NB4 (cell line): Measurements from ENCODE around the gene C3.

Source experiments
- DNase-seq: peaks from one replicate; pipeline ENCODE4 v3.0.0; 2010; ENCODE audit warnings: low read depth
- H3K4me3 ChIP-seq: one replicate; pipeline ENCODE4 v1.5.1; 2011; ENCODE audit warnings: mild to moderate bottlenecking, low read depth, low read length, moderate library complexity
- CTCF ChIP-seq: IDR thresholded peaks from one replicate; pipeline ENCODE4 v1.5.1; 2012; ENCODE audit warnings: low read depth, low read length
- MAX ChIP-seq: IDR thresholded peaks from 2 replicates; pipeline ENCODE4 v1.6.1; 2011; ENCODE audit warnings: low read depth, low read length
- MYC ChIP-seq: IDR thresholded peaks from 2 replicates; pipeline ENCODE4 v1.6.1; 2011; ENCODE audit warnings: low read depth, low read length
- POLR2A ChIP-seq: IDR thresholded peaks from 2 replicates; pipeline ENCODE4 v1.6.1; 2011; ENCODE audit warnings: mild to moderate bottlenecking; ENCODE audit not compliant: insufficient read length; ENCODE audit errors: extremely low read depth

C3 gene

GRCh38 chr19:6706633-6706958, 13.9 kb downstream of the C3 start:
- no peak for DNase-seq
- H3K4me3 ChIP-seq: no peak overlapping the region
- TF ChIP-seq MYC (no peak), CTCF (no peak), MAX (no peak), POLR2A (no peak)

- TF ChIP-seq MAX: no peak
- TF ChIP-seq CTCF: no peak
- no peak for TF ChIP-seq POLR2A
- no peak for TF ChIP-seq MYC
- H3K4me3 ChIP-seq: no peak overlapping the region
- no peak for DNase-seq
These were observed 14.4 kb downstream of the C3 start for GRCh38 chr19:6705931-6706632.

GRCh38 chr19:6700586-6701316, 19.7 kb downstream of the C3 start:
- TF ChIP-seq CTCF: no peak
- TF ChIP-seq MAX: no peak
- no peak for TF ChIP-seq POLR2A
- TF ChIP-seq MYC: no peak
- no peak for DNase-seq

GRCh38 chr19:6699935-6700334, 20.5 kb downstream of the C3 start:
- DNase-seq: no peak
- TF ChIP-seq CTCF (no peak), POLR2A (no peak), MAX (no peak), MYC (no peak)
- H3K4me3 ChIP-seq: no peak overlapping the region

More at GRCh38 chr19:6700586-6701316, 19.7 kb downstream of the C3 start:
- no peak overlapping the region for H3K4me3 ChIP-seq

GRCh38 chr19:6697291-6697690, 23.2 kb downstream of the C3 start:
- no peak for TF ChIP-seq POLR2A
- no peak for TF ChIP-seq MYC
- no peak for TF ChIP-seq CTCF
- no peak for TF ChIP-seq MAX
- no peak overlapping the region for H3K4me3 ChIP-seq
- peak; percentile 45 for DNase-seq
